K562 (cell line): ENCODE measurements around the gene CMPK1. TPM values are rescaled to one million over a fixed set of nuclear protein-coding genes. Genes with fewer than 3 reads are reported as not detected.
A peak's percentile ranks its signal among the peaks of the same experiment; 100 is the strongest.

Experiments
- ARID1B ChIP-seq: fragments of 450-650 bp; IDR thresholded peaks from 2 replicates; pipeline ENCODE4 v1.6.1; 2016; ENCODE audit warnings: antibody characterized with exemption, mild to moderate bottlenecking, inconsistent platforms
- CREB1 ChIP-seq, 2 experiments: sonication (generic) in 1 of 2; formaldehyde crosslinking in 1 of 2; IDR thresholded peaks; 2 replicates each; pipeline versions ENCODE4 v1.6.1 to v1.8.0; 2012 to 2022; ENCODE audit warnings: inconsistent platforms in 1 of 2, mild to moderate bottlenecking in 1 of 2, missing genetic modification reagents in 1 of 2, moderate library complexity in 1 of 2
- FOXM1 ChIP-seq, 2 experiments: fragments of 450-650 bp in 1 of 2; sonication (generic) in 1 of 2; formaldehyde crosslinking in 1 of 2; IDR thresholded peaks; 2 replicates each; pipeline versions ENCODE4 v1.6.1 to v1.9.0; 2017 to 2022; ENCODE audit warnings: low read depth in 2 of 2, mild to moderate bottlenecking in 2 of 2, missing genetic modification reagents in 1 of 2, moderate library complexity in 1 of 2
- KDM5B ChIP-seq: fragments of 200-600 bp; sonication (generic); IDR thresholded peaks from 2 replicates; pipeline ENCODE4 v1.6.1; 2012; ENCODE audit warnings: low read depth, mild to moderate bottlenecking, moderate library complexity, low read length, control low read depth, inconsistent platforms; ENCODE audit not compliant: insufficient replicate concordance
- LARP7 ChIP-seq: fragments of 450-650 bp; IDR thresholded peaks from 2 replicates; pipeline ENCODE4 v1.6.1; 2016
- MAFF ChIP-seq: IDR thresholded peaks from 2 replicates; pipeline ENCODE4 v1.6.1; 2012; ENCODE audit warnings: low read length, improper control_type of control experiment
- NFATC3 ChIP-seq: fragments of 450-650 bp; IDR thresholded peaks from 2 replicates; pipeline ENCODE4 v1.6.1; 2017; ENCODE audit warnings: mild to moderate bottlenecking
- NFE2L1 ChIP-seq: fragments of 450-650 bp; IDR thresholded peaks from 2 replicates; pipeline ENCODE4 v1.6.1; 2016; ENCODE audit warnings: missing genetic modification characterization, low read depth, mild to moderate bottlenecking, missing compliant biosample characterization, moderate library complexity, borderline replicate concordance
- POLR2B ChIP-seq: fragments of 450-650 bp; IDR thresholded peaks from 2 replicates; pipeline ENCODE4 v1.6.1; 2018; ENCODE audit warnings: low read depth; ENCODE audit not compliant: partially characterized antibody
- POLR2H ChIP-seq: IDR thresholded peaks from 2 replicates; pipeline ENCODE4 v1.6.1; 2016; ENCODE audit warnings: missing genetic modification characterization, low read depth, mild to moderate bottlenecking, control low read depth, missing compliant biosample characterization, moderate library complexity
- PRDM10 ChIP-seq: fragments of 450-650 bp; IDR thresholded peaks from 2 replicates; pipeline ENCODE4 v1.6.1; 2018; ENCODE audit not compliant: partially characterized antibody
- SUPT5H ChIP-seq: fragments of 450-650 bp; IDR thresholded peaks from 2 replicates; pipeline ENCODE4 v1.6.1; 2016
- TSHZ1 ChIP-seq: fragments of 250-450 bp; sonication (Bioruptor Pico); IDR thresholded peaks from 2 replicates; pipeline ENCODE4 v1.4.0; 2020; ENCODE audit warnings: mild to moderate bottlenecking, moderate library complexity
- ZNF146 ChIP-seq: IDR thresholded peaks from one replicate; pipeline ENCODE4 v1.6.1; 2018; ENCODE audit warnings: missing compliant biosample characterization; ENCODE audit not compliant: unreplicated experiment
- ZNF518B ChIP-seq: fragments of 250-450 bp; sonication (Bioruptor Pico); IDR thresholded peaks from 2 replicates; pipeline ENCODE4 v1.5.0; 2021; ENCODE audit warnings: mild to moderate bottlenecking, moderate library complexity
- ZNF584 ChIP-seq: fragments of 200-800 bp; sonication (Bioruptor generic); IDR thresholded peaks from 2 replicates; pipeline ENCODE4 v1.6.1; 2016; ENCODE audit warnings: low read depth, mild to moderate bottlenecking, missing genetic modification characterization, missing compliant biosample characterization
- polyA plus RNA-seq, 8 experiments: library from polyadenylated mRNA; depleted of rRNA in 4 of 8; stranded (reverse) in 5 of 8; unstranded in 3 of 8; fragments of >200 nt; fragmentation: Nextera tagmentation in 2 of 8; fragmentation: Illumina TruSeq in 1 of 8; extraction: Ambion mirVana in 2 of 8; extraction: Trizol in 1 of 8; gene quantifications; 2 replicates each; pipeline versions ENCODE4 v1.2.1 to v1.2.3, GENCODE V29; 2011 to 2014; ENCODE audit warnings: inconsistent platforms in 1 of 8, missing spikeins in 1 of 8
- total RNA-seq, 7 experiments: library from RNA; depleted of rRNA in 6 of 7; stranded (reverse); fragments of >200 nt in 6 of 7; fragmentation: Illumina TruSeq in 2 of 7; extraction: Trizol in 2 of 7; gene quantifications; 2 replicates each; pipeline versions ENCODE4 v1.2.1 to v1.2.3, GENCODE V29; 2011 to 2021; ENCODE audit warnings: low replicate concordance in 1 of 7

Gene CMPK1
- total and polyA plus RNA-seq, 9 of the 15 experiments (the other 6 are each of a cell fraction or from before 2014, with no cell fraction given) = 54.5 to 197 (median 116) TPM

GRCh38 chr1:47333578-47333921 lies at the start of gene CMPK1 (continued):
- TF ChIP-seq POLR2B (peak; percentile 80), FOXM1 (IDR thresholded peaks at IDR 0.05; ENCODE audit: low read depth) (no peak), FOXM1 (CRISPR knock-in tag; IDR thresholded peaks at IDR 0.05; ENCODE audit: low read depth) (0 out of 2 replicates have a peak, but pooled peaks have one; percentile 16), LARP7 (0 out of 2 replicates have a peak, but pooled peaks have one; percentile 2), NFE2L1 (tag) (no peak), KDM5B (peak; percentile 84), CREB1 (IDR thresholded peaks at IDR 0.05) (peak; percentile 66), CREB1 (CRISPR knock-in tag; IDR thresholded peaks at IDR 0.05) (0 out of 2 replicates have a peak, but pooled peaks have one; percentile 12), MAFF (no peak), PRDM10 (peak; percentile 38), ZNF518B (CRISPR knock-in tag) (no peak), NFATC3 (no peak), SUPT5H (peak; percentile 85), ZNF584 (no peak), ZNF146 (CRISPR knock-in tag) (no peak), ARID1B (0 out of 2 replicates have a peak, but pooled peaks have one; percentile 3), TSHZ1 (CRISPR knock-in tag) (no peak), POLR2H (tag) (peak; percentile 62)
